ENCODE data around the gene GLIS1.

GRCh38 chr1:53508991-53509666 is 229.8 kb downstream of the GLIS1 start:
- TF ChIP-seq CTCF (conservative IDR thresholded peaks at IDR 0.05) (no peak), ZFX (IDR thresholded peaks at IDR 0.05) (no peak)
